Endodermal cell (in vitro differentiated cells): ENCODE data around the gene PITPNC1. TPM values are rescaled to one million over a fixed set of nuclear protein-coding genes. Genes with fewer than 3 reads are reported as not detected.

ENCODE experiments used
- DNase-seq: peaks from one replicate; pipeline ENCODE4 v3.0.0-alpha.2; 2017
- H3K27ac ChIP-seq: 2 replicates; pipeline ENCODE4 v1.5.1; 2013; ENCODE audit warnings: mild to moderate bottlenecking, low read depth, low read length, moderate library complexity
- H3K27me3 ChIP-seq: 2 replicates; pipeline ENCODE4 v1.6.1; 2013; ENCODE audit warnings: mild to moderate bottlenecking, low read length, moderate library complexity; ENCODE audit not compliant: insufficient read depth, control insufficient read depth, poor library complexity, severe bottlenecking
- H3K36me3 ChIP-seq: 2 replicates; pipeline ENCODE4 v1.7.0; 2013; ENCODE audit warnings: mild to moderate bottlenecking, low read length, moderate library complexity; ENCODE audit not compliant: control insufficient read depth, insufficient read depth
- H3K4me1 ChIP-seq: one replicate; pipeline ENCODE4 v1.7.0; 2013; ENCODE audit warnings: low read length; ENCODE audit not compliant: control insufficient read depth, insufficient read depth
- H3K4me3 ChIP-seq: 2 replicates; pipeline ENCODE4 v1.5.1; 2013; ENCODE audit warnings: mild to moderate bottlenecking, low read length, moderate library complexity
- H3K9ac ChIP-seq: 2 replicates; pipeline ENCODE4 v1.6.1; 2013; ENCODE audit warnings: mild to moderate bottlenecking, low read length, moderate library complexity; ENCODE audit not compliant: poor library complexity, severe bottlenecking; ENCODE audit errors: extremely low read depth
- H3K9me3 ChIP-seq: 2 replicates; pipeline ENCODE4 v1.6.1; 2013; ENCODE audit warnings: mild to moderate bottlenecking, low read length, moderate library complexity; ENCODE audit not compliant: control insufficient read depth
- H3K27ac Mint-ChIP-seq: 2 replicates; pipeline ENCODE4 v1.8.0; 2020; ENCODE audit warnings: mixed read lengths
- H3K27me3 Mint-ChIP-seq: 2 replicates; pipeline ENCODE4 v1.8.0; 2021; ENCODE audit warnings: mild to moderate bottlenecking, mixed read lengths; ENCODE audit not compliant: insufficient read depth
- H3K36me3 Mint-ChIP-seq: 2 replicates; pipeline ENCODE4 v1.8.0; 2020; ENCODE audit warnings: low read depth, mixed read lengths
- H3K4me1 Mint-ChIP-seq: 2 replicates; pipeline ENCODE4 v1.8.0; 2020; ENCODE audit warnings: mixed read lengths
- H3K4me3 Mint-ChIP-seq: 2 replicates; pipeline ENCODE4 v1.8.0; 2020; ENCODE audit warnings: mild to moderate bottlenecking, moderate library complexity, mixed read lengths
- H3K9me3 Mint-ChIP-seq: 2 replicates; pipeline ENCODE4 v1.8.0; 2020; ENCODE audit warnings: mild to moderate bottlenecking, mixed read lengths
- CTCF ChIP-seq: fragments of 200-600 bp; sonication (generic); conservative IDR thresholded peaks from 2 replicates; pipeline ENCODE4 v1.5.0; 2021; ENCODE audit warnings: antibody characterized with exemption, mild to moderate bottlenecking
- WGBS, 2 experiments: methylation state at CpG; one replicate each; pipeline versions ENCODE4 v1.1.5 to v1.1.7; 2013; ENCODE audit warnings: missing lambda C conversion rate in 2 of 2, mixed read lengths in 1 of 2; ENCODE audit not compliant: insufficient coverage in 1 of 2, insufficient read length in 1 of 2; 5-methylcytosine and 5-hydroxymethylcytosine counted together
- total RNA-seq, 2 donors: library from RNA; stranded (reverse); fragmentation: NEBNext Ultra II Directional in 1 of 2; extraction: Animal tissue kit (Norgen Biotek cat#: 25700) in 1 of 2; gene quantifications; 2 replicates in 1 of 2; 3 replicates in 1 of 2; pipeline ENCODE4 v1.2.1, GENCODE V29; 2021

PITPNC1 gene
- total RNA-seq, 2 donors from 2014 or later, result 28.9 to 36.4 TPM

- DNase-seq, result peak; percentile 67
- 92 to 94% methylated on average over 6 to 11 of the region's 11 CpGs for WGBS, 2 experiments
These were observed 169.8 kb downstream of the PITPNC1 start for GRCh38 chr17:67546578-67547527.

GRCh38 chr17:67548693-67549092 is 171.6 kb downstream of the PITPNC1 start:
- no peaks in the 10 kb centered on the region for H3K9me3 ChIP-seq
- H3K4me1 Mint-ChIP-seq, result peaks cover 11% of the 10 kb centered on the region
- peaks cover 4% of the 10 kb centered on the region for H3K4me1 ChIP-seq
- no peaks in the 10 kb centered on the region for H3K9me3 Mint-ChIP-seq
- no peak overlapping the region for H3K4me3 ChIP-seq
- H3K27me3 ChIP-seq, result no peaks in the 10 kb centered on the region
- H3K9ac ChIP-seq, result no peak overlapping the region
- WGBS, 2 experiments, result 94 to 100% methylated on average over 3 of the region's 3 CpGs
- no peak for DNase-seq
- TF ChIP-seq CTCF, result no peak
- no peak overlapping the region for H3K4me3 Mint-ChIP-seq
- peak overlapping the region; percentile 48 for H3K27ac Mint-ChIP-seq
- H3K27me3 Mint-ChIP-seq, result no peaks in the 10 kb centered on the region
- H3K36me3 ChIP-seq, result no peaks in the 10 kb centered on the region
- no peak overlapping the region for H3K27ac ChIP-seq
- peaks cover under 1% of the 10 kb centered on the region for H3K36me3 Mint-ChIP-seq

More at GRCh38 chr17:67546578-67547527, 169.8 kb downstream of the PITPNC1 start:
- H3K27ac ChIP-seq, result no peak overlapping the region
- H3K36me3 ChIP-seq, result no peaks in the 10 kb centered on the region
- H3K4me1 ChIP-seq, result peaks cover 4% of the 10 kb centered on the region
- Mint-ChIP-seq H3K4me3 (no peak overlapping the region), H3K9me3 (no peaks in the 10 kb centered on the region), H3K4me1 (peaks cover 9% of the 10 kb centered on the region), H3K36me3 (peaks cover 8% of the 10 kb centered on the region), H3K27me3 (no peaks in the 10 kb centered on the region), H3K27ac (no peak overlapping the region)
- H3K27me3 ChIP-seq, result no peaks in the 10 kb centered on the region
- H3K9ac ChIP-seq, result no peak overlapping the region
- peak; percentile 13 for TF ChIP-seq CTCF
- no peaks in the 10 kb centered on the region for H3K9me3 ChIP-seq
- H3K4me3 ChIP-seq, result no peak overlapping the region

GRCh38 chr17:67549820-67550219 is 172.7 kb downstream of the PITPNC1 start:
- DNase-seq, result peak; percentile 40
- WGBS, 2 experiments, result 95 to 96% methylated on average over 8 to 9 of the region's 9 CpGs
- peaks cover 4% of the 10 kb centered on the region for H3K4me1 ChIP-seq
- no peak for TF ChIP-seq CTCF
- H3K27me3 Mint-ChIP-seq, result no peaks in the 10 kb centered on the region
- peaks cover 7% of the 10 kb centered on the region for H3K36me3 Mint-ChIP-seq
- no peak overlapping the region for H3K9ac ChIP-seq
- no peak overlapping the region for H3K4me3 ChIP-seq
- no peaks in the 10 kb centered on the region for H3K9me3 ChIP-seq
- H3K4me3 Mint-ChIP-seq, result no peak overlapping the region
- no peaks in the 10 kb centered on the region for H3K36me3 ChIP-seq
- H3K27ac ChIP-seq, result no peak overlapping the region
- no peak overlapping the region for H3K27ac Mint-ChIP-seq
- no peaks in the 10 kb centered on the region for H3K9me3 Mint-ChIP-seq
- peaks cover 11% of the 10 kb centered on the region for H3K4me1 Mint-ChIP-seq
- H3K27me3 ChIP-seq, result no peaks in the 10 kb centered on the region
